Right lung (tissue), 5 donors: ENCODE measurements around the gene ADAMTSL3. TPM values are rescaled to one million over a fixed set of nuclear protein-coding genes. Genes with fewer than 3 reads are reported as not detected.

Experiments used
- DNase-seq, 2 donors: peaks; one replicate each; pipeline ENCODE4 v3.0.0-alpha.2; 2013
- polyA plus RNA-seq, 5 donors: library from polyadenylated mRNA; unstranded; fragments of 120-200 nt; gene quantifications; one replicate each; pipeline versions ENCODE4 v1.2.1 to v1.2.3, GENCODE V29; 2013; ENCODE audit warnings: inconsistent platforms in 1 of 5, low replicate concordance in 1 of 5; ENCODE audit not compliant: insufficient read length in 5 of 5, insufficient read depth in 1 of 5

ADAMTSL3 gene
- polyA plus RNA-seq, 5 donors: 15.3 to 30.4 (median 20.0) TPM

- DNase-seq: no peak
These were observed 164.7 kb downstream of the ADAMTSL3 start for GRCh38 chr15:83818591-83818990.

GRCh38 chr15:83830381-83830780 is 176.5 kb downstream of the ADAMTSL3 start:
- no peak for DNase-seq

- DNase-seq: no peak
These were observed 179.6 kb downstream of the ADAMTSL3 start for GRCh38 chr15:83833569-83833968.

GRCh38 chr15:83835479-83835878 is 181.6 kb downstream of the ADAMTSL3 start:
- no peak for DNase-seq

- no peak for DNase-seq
These were observed 184.1 kb downstream of the ADAMTSL3 start for GRCh38 chr15:83837945-83838571.

- no peak for DNase-seq
These were observed 184.8 kb downstream of the ADAMTSL3 start for GRCh38 chr15:83838763-83839162.

GRCh38 chr15:83842281-83842680 is 188.4 kb downstream of the ADAMTSL3 start:
- no peak for DNase-seq

- DNase-seq: no peak
These were observed 189.5 kb downstream of the ADAMTSL3 start for GRCh38 chr15:83843471-83843871.

- no peak for DNase-seq
These were observed 190.8 kb downstream of the ADAMTSL3 start for GRCh38 chr15:83844742-83845141.

GRCh38 chr15:83845230-83845629 is 191.3 kb downstream of the ADAMTSL3 start:
- peak; percentile 81 to 85 for DNase-seq

- DNase-seq: no peak
These were observed 192.9 kb downstream of the ADAMTSL3 start for GRCh38 chr15:83846847-83847246.

GRCh38 chr15:83848315-83849050 is 194.6 kb downstream of the ADAMTSL3 start:
- peak; percentile 69 to 71 for DNase-seq

- no peak for DNase-seq
These were observed 196.1 kb downstream of the ADAMTSL3 start for GRCh38 chr15:83850015-83850414.

GRCh38 chr15:83850501-83851245 is 196.8 kb downstream of the ADAMTSL3 start:
- no peak for DNase-seq

- no peak for DNase-seq
These were observed 199.3 kb downstream of the ADAMTSL3 start for GRCh38 chr15:83853232-83853631.

GRCh38 chr15:83854321-83854720 is 200.4 kb downstream of the ADAMTSL3 start:
- DNase-seq: no peak

- peak; percentile 52 to 58 for DNase-seq
These were observed 201.2 kb downstream of the ADAMTSL3 start for GRCh38 chr15:83854950-83855707.

- no peak for DNase-seq
These were observed 202.0 kb downstream of the ADAMTSL3 start for GRCh38 chr15:83855956-83856355.

GRCh38 chr15:83858820-83859505 is 205.0 kb downstream of the ADAMTSL3 start:
- DNase-seq: no peak

GRCh38 chr15:83866692-83867091 is 212.8 kb downstream of the ADAMTSL3 start:
- DNase-seq: no peak

GRCh38 chr15:83869341-83869740 is 215.4 kb downstream of the ADAMTSL3 start:
- no peak for DNase-seq
